BLaER1 treated with 17β-estradiol and CSF1 and Interleukin-3, amounts not matched to agents 10 nM and 100 nM (cell line): Measurements from ENCODE around the gene PROCA1.
A peak's percentile ranks its signal among the peaks of the same experiment; 100 is the strongest.
"Not testable (repeated sequence)": the region's sequence is repeated elsewhere in the genome, so short reads cannot be mapped to it uniquely, and the experiment has no call there.

Source experiments
- H3K27ac ChIP-seq, 11 experiments: shearing (Covaris generic); formaldehyde crosslinking; 2 replicates each; pipeline ENCODE4 v1.8.1; 2022
- H3K27me3 ChIP-seq, 11 experiments: shearing (Covaris generic); formaldehyde crosslinking; 2 replicates each; pipeline ENCODE4 v1.8.1; 2022
- H3K36me3 ChIP-seq, 11 experiments: shearing (Covaris generic); formaldehyde crosslinking; 2 replicates each; pipeline ENCODE4 v1.8.1; 2022
- H3K4me1 ChIP-seq, 10 experiments: shearing (Covaris generic); formaldehyde crosslinking; 2 replicates each; pipeline ENCODE4 v1.8.1; 2022
- H3K4me2 ChIP-seq, 11 experiments: shearing (Covaris generic); formaldehyde crosslinking; 2 replicates each; pipeline ENCODE4 v1.8.1; 2022
- H3K4me3 ChIP-seq, 10 experiments: shearing (Covaris generic); formaldehyde crosslinking; 2 replicates each; pipeline ENCODE4 v1.8.1; 2022
- H3K9ac ChIP-seq, 11 experiments: shearing (Covaris generic); formaldehyde crosslinking; 2 replicates each; pipeline ENCODE4 v1.8.1; 2022
- H3K9me3 ChIP-seq, 11 experiments: shearing (Covaris generic); formaldehyde crosslinking; replicated peaks in 1 of 11; 2 replicates each; pipeline ENCODE4 v1.8.1; 2022
- H4K20me1 ChIP-seq, 11 experiments: shearing (Covaris generic); formaldehyde crosslinking; 2 replicates each; pipeline ENCODE4 v1.8.1; 2022
- Cebpa-rat ChIP-seq, 11 experiments: shearing (Covaris generic); IDR thresholded peaks; 2 replicates each; pipeline ENCODE4 v1.8.1; 2022

PROCA1 gene

GRCh38 chr17:28725166-28725659 is 13.5 kb upstream of the PROCA1 start:
- Histone ChIP-seq H3K9ac (peak overlapping the region; percentile 71 to 99 (median 96)), H3K27ac (peak overlapping the region; percentile 7 to 86 (median 83); a peak in 21 of 22 replicates), H3K4me1 (peaks cover 68 to 76% (median 73%) of the 10 kb centered on the region in 10 experiments), H3K27me3 (no peaks in the 10 kb centered on the region), H3K36me3 (peaks cover 41 to 48% (median 45%) of the 10 kb centered on the region in 11 experiments), H3K9me3 (no peaks in the 10 kb centered on the region), H3K4me2 (peak overlapping the region; percentile 90 to 100 (median 100)), H3K4me3 (peak overlapping the region; percentile 63 to 87 (median 78)), H4K20me1 (peaks cover 43 to 57% (median 53%) of the 10 kb centered on the region in 11 experiments)
- no peak for TF ChIP-seq Cebpa-rat (IDR thresholded peaks at IDR 0.05)

GRCh38 chr17:28724500-28725165 is 12.9 kb upstream of the PROCA1 start:
- Histone ChIP-seq H3K4me3 (peak overlapping the region; percentile 63 to 87 (median 78); a peak in 16 of 20 replicates), H3K36me3 (peaks cover 41 to 48% (median 45%) of the 10 kb centered on the region in 11 experiments), H3K4me1 (peaks cover 62 to 70% (median 67%) of the 10 kb centered on the region in 10 experiments)

GRCh38 chr17:28723836-28724499 is 12.3 kb upstream of the PROCA1 start:
- H3K9me3 ChIP-seq, H3K27me3 ChIP-seq: not testable (repeated sequence)
- H3K27ac ChIP-seq = peak overlapping the region in 4 of 11 experiments; percentile 8 to 86 (median 83); a peak in 6 of 22 replicates
- H4K20me1 ChIP-seq = peaks cover 43 to 59% (median 54%) of the 10 kb centered on the region in 11 experiments
- H3K36me3 ChIP-seq = peaks cover 41 to 48% (median 45%) of the 10 kb centered on the region in 11 experiments
- H3K4me3 ChIP-seq = peak overlapping the region in 8 of 10 experiments; percentile 8 to 97 (median 88); a peak in 11 of 20 replicates
- peak overlapping the region; percentile 83 to 99 (median 96); a peak in 18 of 22 replicates for H3K9ac ChIP-seq
- H3K4me2 ChIP-seq = peak overlapping the region; percentile 90 to 100 (median 100)
- peaks cover 60 to 67% (median 64%) of the 10 kb centered on the region in 10 experiments for H3K4me1 ChIP-seq

More at GRCh38 chr17:28724500-28725165, 12.9 kb upstream of the PROCA1 start:
- no peaks in the 10 kb centered on the region for H3K27me3 ChIP-seq
- peak overlapping the region in 10 of 11 experiments; percentile 83 to 99 (median 96); a peak in 20 of 22 replicates for H3K9ac ChIP-seq
- H3K9me3 ChIP-seq = no peaks in the 10 kb centered on the region
- TF ChIP-seq Cebpa-rat (IDR thresholded peaks at IDR 0.05) = no peak
- H4K20me1 ChIP-seq = peaks cover 43 to 59% (median 54%) of the 10 kb centered on the region in 11 experiments
- H3K27ac ChIP-seq = peak overlapping the region in 10 of 11 experiments; percentile 49 to 86 (median 83); a peak in 16 of 22 replicates
- peak overlapping the region; percentile 90 to 100 (median 100) for H3K4me2 ChIP-seq

DNA sequence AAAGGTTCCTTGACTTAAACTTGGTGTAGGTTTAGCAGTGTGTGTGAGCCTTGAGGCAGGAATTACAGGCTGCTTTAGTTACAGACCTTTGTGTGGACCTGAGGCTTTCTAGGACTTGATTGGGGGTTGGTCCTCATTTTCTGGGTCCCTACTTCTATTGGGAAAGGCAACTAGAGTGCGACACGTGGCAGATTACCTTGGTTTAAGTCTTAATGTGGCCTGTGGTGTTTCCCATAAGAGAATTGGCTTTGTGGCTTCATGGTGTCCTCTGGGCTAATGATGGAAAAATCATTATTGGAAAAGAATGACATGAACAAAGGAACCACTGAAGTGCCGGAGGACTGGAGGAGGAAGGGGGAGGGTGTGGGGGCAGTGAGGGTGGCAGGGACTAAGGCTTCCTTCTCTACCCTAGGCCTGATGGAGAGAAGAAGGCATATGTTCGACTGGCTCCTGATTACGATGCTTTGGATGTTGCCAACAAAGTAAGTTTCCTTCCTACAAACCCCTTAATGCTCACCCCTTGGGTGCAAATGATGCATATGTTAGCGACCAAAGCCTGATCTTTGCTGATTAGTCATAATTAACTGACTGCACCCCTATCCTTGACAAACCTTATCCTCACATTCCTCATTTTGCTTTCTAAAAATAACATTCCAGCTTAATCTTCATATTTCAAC is 11.6 kb upstream of the PROCA1 start:
- peak overlapping the region; percentile 90 to 100 (median 100) for H3K4me2 ChIP-seq
- H3K4me1 ChIP-seq = peaks cover 67 to 72% (median 70%) of the 10 kb centered on the region in 10 experiments
- no peaks in the 10 kb centered on the region for H3K9me3 ChIP-seq
- H3K4me3 ChIP-seq = peak overlapping the region in 8 of 10 experiments; percentile 83 to 97 (median 92); a peak in 17 of 20 replicates
- H3K9ac ChIP-seq = peak overlapping the region; percentile 83 to 99 (median 96)
- H4K20me1 ChIP-seq = peaks cover 43 to 59% (median 54%) of the 10 kb centered on the region in 11 experiments
- H3K27me3 ChIP-seq = no peaks in the 10 kb centered on the region
- peaks cover 41 to 48% (median 45%) of the 10 kb centered on the region in 11 experiments for H3K36me3 ChIP-seq
- no peak for TF ChIP-seq Cebpa-rat (IDR thresholded peaks at IDR 0.05)
- peak overlapping the region in 9 of 11 experiments; percentile 25 to 99 (median 97); a peak in 10 of 22 replicates for H3K27ac ChIP-seq

- Histone ChIP-seq H3K27ac (peak overlapping the region in 9 of 11 experiments; percentile 25 to 99 (median 97); a peak in 15 of 22 replicates), H3K4me3 (peak overlapping the region; percentile 71 to 97 (median 86); a peak in 19 of 20 replicates), H3K9me3 (no peaks in the 10 kb centered on the region), H3K4me1 (peaks cover 63 to 67% (median 65%) of the 10 kb centered on the region in 10 experiments), H3K4me2 (peak overlapping the region; percentile 90 to 100 (median 100)), H3K27me3 (no peaks in the 10 kb centered on the region), H4K20me1 (peaks cover 43 to 59% (median 54%) of the 10 kb centered on the region in 11 experiments), H3K36me3 (peaks cover 41 to 48% (median 45%) of the 10 kb centered on the region in 11 experiments), H3K9ac (peak overlapping the region; percentile 83 to 99 (median 96))
- no peak for TF ChIP-seq Cebpa-rat (IDR thresholded peaks at IDR 0.05)
These were observed 10.9 kb upstream of the PROCA1 start for GRCh38 chr17:28722417-28723158.

DNA sequence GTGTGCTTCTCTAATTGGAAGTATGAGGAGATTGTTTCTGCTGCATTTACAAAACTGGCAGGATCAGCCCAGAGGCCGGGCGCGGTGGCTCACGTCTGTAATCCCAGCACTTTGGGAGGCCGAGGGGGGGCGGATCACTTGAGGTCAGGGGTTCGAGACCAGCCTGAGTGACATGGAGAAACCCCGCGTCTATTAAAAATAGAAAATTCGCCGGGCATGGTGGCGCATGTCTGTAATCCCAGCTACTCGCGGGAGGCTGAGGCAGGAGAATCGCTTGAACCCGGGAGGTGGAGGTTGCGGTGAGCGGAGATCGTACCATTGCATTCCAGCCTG is 9.3 kb upstream of the PROCA1 start:
- peaks cover 44 to 69% (median 62%) of the 10 kb centered on the region in 11 experiments for H4K20me1 ChIP-seq
- H3K4me1 ChIP-seq = peaks cover 66 to 72% (median 70%) of the 10 kb centered on the region in 10 experiments
- peak overlapping the region; percentile 90 to 100 (median 100) for H3K4me2 ChIP-seq
- H3K27ac ChIP-seq = peak overlapping the region; percentile 86 to 99 (median 96); a peak in 21 of 22 replicates
- H3K9ac ChIP-seq = peak overlapping the region; percentile 83 to 99 (median 96)
- H3K36me3 ChIP-seq = peaks cover 41 to 50% (median 47%) of the 10 kb centered on the region in 11 experiments
- H3K27me3 ChIP-seq, H3K9me3 ChIP-seq: not testable (repeated sequence)
- peak overlapping the region; percentile 71 to 97 (median 86) for H3K4me3 ChIP-seq

- no peaks in the 10 kb centered on the region for H3K9me3 ChIP-seq
- peak overlapping the region; percentile 83 to 99 (median 96) for H3K9ac ChIP-seq
- no peaks in the 10 kb centered on the region for H3K27me3 ChIP-seq
- H3K4me2 ChIP-seq = peak overlapping the region; percentile 90 to 100 (median 100)
- H3K4me3 ChIP-seq = peak overlapping the region; percentile 71 to 97 (median 86)
- TF ChIP-seq Cebpa-rat (IDR thresholded peaks at IDR 0.05) = no peak
- peaks cover 45 to 55% (median 52%) of the 10 kb centered on the region in 11 experiments for H3K36me3 ChIP-seq
- H3K4me1 ChIP-seq = peaks cover 67 to 72% (median 71%) of the 10 kb centered on the region in 10 experiments
- H3K27ac ChIP-seq = peak overlapping the region; percentile 86 to 99 (median 96)
- H4K20me1 ChIP-seq = peaks cover 44 to 71% (median 63%) of the 10 kb centered on the region in 11 experiments
These were observed 8.7 kb upstream of the PROCA1 start for GRCh38 chr17:28720247-28720996.
